NT2/D1 (cell line): ENCODE results near the gene INAFM1.

Experiments used
- DNase-seq: peaks from one replicate; pipeline ENCODE4 v3.0.0-alpha.2; 2011; ENCODE audit warnings: low read depth, low spot score
- H3K27me3 ChIP-seq: 2 replicates; pipeline ENCODE4 v1.6.0; 2011; ENCODE audit warnings: mild to moderate bottlenecking; ENCODE audit not compliant: insufficient read length, insufficient read depth
- H3K36me3 ChIP-seq: 2 replicates; pipeline ENCODE4 v1.6.1; 2011; ENCODE audit warnings: mild to moderate bottlenecking, low read length, mixed read lengths; ENCODE audit not compliant: insufficient read depth, insufficient read length
- H3K4me1 ChIP-seq: 2 replicates; pipeline ENCODE4 v1.5.1; 2011; ENCODE audit not compliant: insufficient read depth, insufficient read length
- H3K4me3 ChIP-seq: 2 replicates; pipeline ENCODE4 v1.5.1; 2011; ENCODE audit warnings: low read depth; ENCODE audit not compliant: insufficient read length
- H3K9ac ChIP-seq: 2 replicates; pipeline ENCODE4 v1.6.0; 2011; ENCODE audit warnings: low read depth; ENCODE audit not compliant: insufficient read length
- H3K9me3 ChIP-seq: 2 replicates; pipeline ENCODE4 v1.5.1; 2011; ENCODE audit warnings: mild to moderate bottlenecking, low read length; ENCODE audit not compliant: insufficient read depth
- SUZ12 ChIP-seq: IDR thresholded peaks from 2 replicates; pipeline ENCODE4 v1.6.1; 2011; ENCODE audit not compliant: insufficient read length, insufficient read depth; ENCODE audit errors: extremely low read depth
- YY1 ChIP-seq: IDR thresholded peaks from 2 replicates; pipeline ENCODE4 v1.6.1; 2011; ENCODE audit not compliant: insufficient read length, insufficient read depth
- ZNF274 ChIP-seq: IDR thresholded peaks from 2 replicates; pipeline ENCODE4 v1.6.1; 2011; ENCODE audit warnings: mild to moderate bottlenecking, low read depth, low read length

INAFM1 gene

DNA sequence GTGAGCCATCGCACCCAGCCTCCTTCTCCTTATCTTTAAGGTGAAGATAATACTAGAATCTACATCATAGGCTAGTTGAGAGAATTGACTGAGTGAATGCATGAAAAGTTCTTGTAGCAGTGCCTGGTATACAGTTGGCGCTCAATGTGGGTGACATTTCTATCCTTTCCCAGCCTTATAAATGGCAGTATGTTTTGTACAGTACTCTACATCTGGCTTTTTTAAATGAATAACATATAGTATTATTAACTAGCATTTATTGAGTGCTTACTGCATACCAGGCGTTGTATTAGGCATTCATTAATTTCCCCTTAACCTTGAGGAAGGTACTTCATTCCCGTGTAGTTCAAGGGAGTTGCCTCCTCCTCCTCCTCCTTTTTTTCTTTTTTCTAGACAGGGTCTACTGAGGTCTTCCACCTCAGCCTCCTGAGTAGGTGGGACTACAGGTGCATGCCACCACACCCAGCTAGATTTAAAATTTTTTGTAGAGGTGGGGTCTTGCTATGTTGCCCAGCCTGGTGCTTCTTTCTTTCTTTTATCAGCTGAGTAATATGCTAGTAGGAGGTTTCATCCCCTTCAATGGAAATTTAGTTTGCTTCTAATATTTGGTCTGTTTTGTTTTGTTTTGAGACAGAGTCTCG is 37.8 kb downstream of the INAFM1 start:
- Histone ChIP-seq H3K9me3 (no peaks in the 10 kb centered on the region), H3K4me1 (no peaks in the 10 kb centered on the region), H3K27me3 (no peaks in the 10 kb centered on the region), H3K9ac (no peak overlapping the region), H3K4me3 (no peak overlapping the region), H3K36me3 (no peaks in the 10 kb centered on the region)
- no peak for DNase-seq
- TF ChIP-seq YY1 (no peak), SUZ12 (no peak), ZNF274 (no peak)

DNA sequence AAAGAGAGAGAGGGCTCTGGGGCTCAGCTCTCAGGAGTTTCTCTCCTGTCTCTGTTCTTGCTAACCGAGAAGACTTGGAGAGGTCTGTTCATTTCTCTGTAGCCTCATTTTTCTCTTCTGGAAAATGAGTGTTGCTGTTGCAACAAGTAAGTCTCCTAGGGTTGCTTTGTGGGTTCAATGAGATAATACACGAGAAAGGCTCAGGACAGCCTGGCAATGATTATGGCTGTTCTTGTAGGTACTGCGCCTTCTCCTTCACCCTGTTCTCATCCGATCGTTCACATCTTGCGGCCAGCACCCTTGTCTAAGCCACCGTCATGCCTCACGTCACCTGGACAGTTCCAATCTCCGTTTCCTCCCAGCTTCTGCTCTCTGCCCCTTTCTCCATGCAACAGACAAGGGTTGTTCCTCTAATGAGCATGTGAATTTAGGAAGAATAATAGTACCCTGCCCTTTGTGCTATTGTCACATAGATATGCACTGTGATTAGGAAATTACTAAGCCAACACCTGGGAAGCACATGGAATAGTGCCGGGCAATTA is 39.1 kb downstream of the INAFM1 start:
- Histone ChIP-seq H3K36me3 (no peaks in the 10 kb centered on the region), H3K4me3 (no peak overlapping the region), H3K27me3 (no peaks in the 10 kb centered on the region), H3K9me3 (no peaks in the 10 kb centered on the region), H3K4me1 (no peaks in the 10 kb centered on the region), H3K9ac (no peak overlapping the region)
- DNase-seq = no peak
- TF ChIP-seq SUZ12 = no peak
- TF ChIP-seq YY1 = no peak
- TF ChIP-seq ZNF274 = no peak

DNA sequence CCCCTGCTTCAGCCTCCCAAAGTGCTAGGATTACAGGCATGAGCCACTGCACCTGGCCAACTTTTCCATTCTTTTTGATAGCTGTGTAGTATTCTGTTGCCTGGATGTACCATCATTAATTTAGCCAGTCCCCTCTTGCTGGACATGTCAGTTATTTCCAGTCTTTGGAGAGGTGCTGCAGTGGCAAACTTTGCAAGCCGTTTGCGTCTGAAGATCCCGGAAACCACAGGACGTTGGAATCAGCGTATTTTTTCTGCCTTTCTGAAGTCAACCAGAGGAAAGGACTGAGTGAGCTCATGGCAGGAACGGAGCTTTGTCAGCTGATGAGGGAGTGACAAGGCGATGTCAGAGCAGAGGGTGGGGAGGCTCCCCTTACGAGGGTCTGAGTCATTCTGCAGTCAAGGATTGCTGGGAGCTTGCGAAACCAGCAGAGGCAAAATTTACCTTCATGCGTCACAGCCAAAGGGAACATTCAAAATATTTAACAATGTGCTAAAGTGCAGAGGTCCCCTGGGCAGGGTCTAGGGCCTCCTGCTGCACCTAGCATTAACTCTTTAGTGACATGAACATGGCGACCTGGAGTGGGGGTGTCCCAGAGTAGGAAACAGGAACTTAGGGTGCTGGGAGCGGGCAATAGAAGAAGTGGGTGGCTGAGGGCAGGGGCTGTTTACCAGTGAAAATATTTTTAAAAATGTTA is 40.6 kb downstream of the INAFM1 start:
- no peaks in the 10 kb centered on the region for H3K27me3 ChIP-seq
- no peak overlapping the region for H3K4me3 ChIP-seq
- H3K36me3 ChIP-seq = no peaks in the 10 kb centered on the region
- no peaks in the 10 kb centered on the region for H3K9me3 ChIP-seq
- no peak overlapping the region for H3K9ac ChIP-seq
- DNase-seq = no peak
- TF ChIP-seq ZNF274 (no peak), YY1 (no peak), SUZ12 (no peak)
- H3K4me1 ChIP-seq = no peaks in the 10 kb centered on the region

DNA sequence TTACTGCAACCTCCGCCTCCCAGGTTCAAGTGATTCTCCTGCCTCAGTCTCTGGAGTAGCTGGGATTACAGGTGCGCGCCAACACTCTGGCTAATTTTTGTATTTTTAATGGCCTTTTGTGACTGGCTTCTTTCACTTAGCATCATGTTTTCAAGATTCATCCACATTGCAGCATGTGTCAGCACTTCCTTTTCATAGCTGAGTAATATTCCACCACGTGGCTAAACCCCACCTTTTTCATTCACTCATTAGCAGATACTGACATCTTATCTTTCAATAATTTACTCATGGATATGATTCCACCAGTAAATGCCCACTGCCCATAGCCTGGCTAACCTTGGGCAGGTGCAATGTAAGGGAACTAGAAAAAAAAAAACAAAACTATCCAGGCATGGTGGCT is 41.8 kb downstream of the INAFM1 start:
- no peak for TF ChIP-seq SUZ12
- TF ChIP-seq YY1 = no peak
- TF ChIP-seq ZNF274 = no peak
- Histone ChIP-seq H3K9ac (no peak overlapping the region), H3K4me3 (no peak overlapping the region), H3K4me1 (no peaks in the 10 kb centered on the region), H3K36me3 (no peaks in the 10 kb centered on the region), H3K9me3 (no peaks in the 10 kb centered on the region), H3K27me3 (no peaks in the 10 kb centered on the region)
- DNase-seq = no peak

DNA sequence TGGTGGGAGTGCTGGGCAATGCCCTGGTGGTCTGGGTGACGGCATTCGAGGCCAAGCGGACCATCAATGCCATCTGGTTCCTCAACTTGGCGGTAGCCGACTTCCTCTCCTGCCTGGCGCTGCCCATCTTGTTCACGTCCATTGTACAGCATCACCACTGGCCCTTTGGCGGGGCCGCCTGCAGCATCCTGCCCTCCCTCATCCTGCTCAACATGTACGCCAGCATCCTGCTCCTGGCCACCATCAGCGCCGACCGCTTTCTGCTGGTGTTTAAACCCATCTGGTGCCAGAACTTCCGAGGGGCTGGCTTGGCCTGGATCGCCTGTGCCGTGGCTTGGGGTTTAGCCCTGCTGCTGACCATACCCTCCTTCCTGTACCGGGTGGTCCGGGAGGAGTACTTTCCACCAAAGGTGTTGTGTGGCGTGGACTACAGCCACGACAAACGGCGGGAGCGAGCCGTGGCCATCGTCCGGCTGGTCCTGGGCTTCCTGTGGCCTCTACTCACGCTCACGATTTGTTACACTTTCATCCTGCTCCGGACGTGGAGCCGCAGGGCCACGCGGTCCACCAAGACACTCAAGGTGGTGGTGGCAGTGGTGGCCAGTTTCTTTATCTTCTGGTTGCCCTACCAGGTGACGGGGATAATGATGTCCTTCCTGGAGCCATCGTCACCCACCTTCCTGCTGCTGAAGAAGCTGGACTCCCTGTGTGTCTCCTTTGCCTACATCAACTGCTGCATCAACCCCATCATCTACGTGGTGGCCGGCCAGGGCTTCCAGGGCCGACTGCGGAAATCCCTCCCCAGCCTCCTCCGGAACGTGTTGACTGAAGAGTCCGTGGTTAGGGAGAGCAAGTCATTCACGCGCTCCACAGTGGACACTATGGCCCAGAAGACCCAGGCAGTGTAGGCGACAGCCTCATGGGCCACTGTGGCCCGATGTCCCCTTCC is 45.5 kb downstream of the INAFM1 start:
- no peak overlapping the region for H3K4me3 ChIP-seq
- DNase-seq = no peak
- no peaks in the 10 kb centered on the region for H3K36me3 ChIP-seq
- TF ChIP-seq ZNF274 = no peak
- no peak for TF ChIP-seq YY1
- no peak for TF ChIP-seq SUZ12
- no peaks in the 10 kb centered on the region for H3K27me3 ChIP-seq
- no peaks in the 10 kb centered on the region for H3K4me1 ChIP-seq
- H3K9me3 ChIP-seq = no peaks in the 10 kb centered on the region
- H3K9ac ChIP-seq = no peak overlapping the region

DNA sequence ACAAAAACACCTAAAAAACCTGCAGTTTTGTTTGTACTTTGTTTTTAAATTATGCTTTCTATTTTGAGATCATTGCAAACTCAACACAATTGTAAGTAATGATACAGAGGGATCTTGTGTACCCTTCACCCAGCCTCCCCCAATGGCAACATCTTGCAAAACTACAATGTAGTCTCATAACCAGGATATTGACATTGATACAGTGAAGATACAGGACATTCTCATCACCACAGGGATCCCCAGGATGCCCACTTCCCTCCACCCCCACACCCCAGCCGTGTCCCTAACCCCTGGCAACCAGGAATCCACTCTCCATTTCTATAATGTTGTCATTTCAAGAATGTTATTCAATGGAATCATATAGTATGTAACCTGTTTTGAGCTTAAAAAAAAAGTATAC is 46.9 kb downstream of the INAFM1 start:
- H3K9ac ChIP-seq = no peak overlapping the region
- H3K27me3 ChIP-seq = no peaks in the 10 kb centered on the region
- H3K4me1 ChIP-seq = no peaks in the 10 kb centered on the region
- no peaks in the 10 kb centered on the region for H3K36me3 ChIP-seq
- TF ChIP-seq YY1 = no peak
- TF ChIP-seq SUZ12 = no peak
- no peak overlapping the region for H3K4me3 ChIP-seq
- no peak for DNase-seq
- H3K9me3 ChIP-seq = no peaks in the 10 kb centered on the region

DNA sequence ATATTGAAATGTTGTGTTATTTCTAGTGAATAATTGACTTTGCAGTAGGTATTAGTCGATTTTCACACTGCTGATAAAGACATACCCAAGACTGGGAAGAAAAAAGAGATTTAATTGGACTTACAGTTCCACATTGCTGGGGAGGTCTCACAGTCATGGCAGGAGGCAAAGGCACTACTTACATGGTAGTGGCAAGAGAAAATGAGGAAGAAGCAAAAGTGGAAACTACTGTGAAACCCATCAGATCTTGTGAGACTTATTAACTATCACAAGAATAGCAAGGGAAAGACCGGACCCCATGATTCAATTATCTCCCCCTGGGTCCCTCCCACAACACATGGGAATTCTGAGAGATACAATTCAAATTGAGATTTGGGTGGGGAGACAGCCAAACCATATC is 47.4 kb downstream of the INAFM1 start:
- H3K4me3 ChIP-seq = no peak overlapping the region
- TF ChIP-seq YY1 (no peak), SUZ12 (no peak), ZNF274 (no peak)
- H3K9ac ChIP-seq = no peak overlapping the region
- no peak for DNase-seq
- no peaks in the 10 kb centered on the region for H3K36me3 ChIP-seq
- no peaks in the 10 kb centered on the region for H3K27me3 ChIP-seq
- no peaks in the 10 kb centered on the region for H3K4me1 ChIP-seq
- H3K9me3 ChIP-seq = no peaks in the 10 kb centered on the region
